Neural progenitor cell (in vitro differentiated cells): Measurements from ENCODE around the gene C6orf132.

Experiments
- CTCF ChIP-seq: fragments of 200-600 bp; sonication (generic); IDR thresholded peaks from 2 replicates; pipeline ENCODE4 v1.5.1; 2017; ENCODE audit warnings: antibody characterized with exemption, mild to moderate bottlenecking
- EZH2 ChIP-seq: fragments of 200-600 bp; sonication (generic); IDR thresholded peaks from 2 replicates; pipeline ENCODE4 v1.6.1; 2017; ENCODE audit warnings: antibody characterized with exemption, mild to moderate bottlenecking, moderate library complexity

GRCh38 chr6:42088101-42088591, 54.3 kb downstream of the C6orf132 start:
- TF ChIP-seq CTCF (no peak), EZH2 (no peak)
